GM19328 (cell line): ENCODE data around the gene RHOG.

Experiments used
- ATAC-seq: cut with Tn5 transposase; IDR thresholded peaks from one replicate; pipeline ENCODE4 v1.9.1; 2021; ENCODE audit warnings: mild to moderate bottlenecking, moderate library complexity; ENCODE audit not compliant: unreplicated experiment

The RHOG gene

DNA sequence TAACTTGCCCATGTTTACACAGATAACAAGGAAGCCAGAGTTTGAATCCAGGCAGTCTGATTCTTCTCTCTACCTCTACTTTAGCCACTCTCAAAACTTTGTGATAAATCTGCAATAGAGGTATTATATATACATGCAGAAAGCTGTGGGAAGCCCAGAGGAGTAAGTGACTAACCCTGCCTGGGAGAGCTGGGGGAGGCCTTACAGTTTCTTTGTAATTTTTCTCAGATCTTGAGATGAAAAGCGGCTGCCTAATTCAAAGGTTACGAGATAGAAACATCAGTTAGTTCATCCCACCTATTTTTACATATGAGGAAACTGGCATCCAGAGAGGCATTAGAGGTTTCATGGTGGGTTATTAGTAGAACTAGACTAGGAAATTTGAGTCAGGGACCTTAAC, 19.6 kb upstream of the RHOG start:
- no peak for ATAC-seq

DNA sequence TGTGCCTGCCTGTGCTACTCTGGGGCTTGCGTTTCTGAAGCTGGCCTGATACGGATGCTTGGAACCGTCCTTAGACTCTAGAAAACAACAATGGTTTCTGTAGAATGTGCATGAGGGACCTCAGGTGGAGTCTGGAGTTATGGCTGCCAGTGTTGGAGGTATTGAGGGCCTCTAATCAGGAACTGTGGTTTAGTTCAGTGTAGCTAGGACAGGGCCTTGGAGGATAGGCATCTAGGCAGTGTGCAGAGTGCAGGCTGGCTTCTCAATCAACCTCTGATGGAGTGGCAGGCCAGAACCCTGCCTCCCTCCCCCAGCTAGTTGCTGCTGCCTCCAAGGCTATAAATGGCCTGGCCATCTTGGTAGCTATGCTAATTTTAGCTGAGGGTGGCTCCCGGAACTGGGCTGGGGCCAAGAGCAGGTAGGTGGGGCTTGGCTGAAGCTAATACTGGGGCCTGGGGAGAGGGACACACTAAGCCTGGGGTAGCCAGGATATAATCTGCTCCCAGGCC, 18.7 kb upstream of the RHOG start:
- peak; percentile 34 for ATAC-seq

DNA sequence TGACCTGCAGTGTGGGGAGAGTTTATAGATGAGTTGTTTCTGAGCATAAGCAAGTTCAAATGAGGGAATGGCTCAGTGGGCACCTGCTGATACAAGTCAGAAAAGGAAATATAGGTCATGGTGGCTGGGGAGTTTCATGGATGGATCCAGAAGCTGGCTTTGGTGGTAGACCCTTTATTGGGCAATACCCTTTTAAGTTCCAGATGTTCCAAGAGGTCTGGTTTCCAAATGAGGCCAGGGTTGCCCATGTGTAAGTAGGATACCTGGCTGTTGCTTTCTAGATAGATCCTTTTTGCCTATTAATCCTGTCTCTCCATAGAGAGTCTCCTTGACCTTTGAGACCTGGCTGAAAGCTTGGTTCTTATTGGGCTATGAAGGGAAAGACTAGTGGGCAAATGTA, 16.9 kb upstream of the RHOG start:
- no peak for ATAC-seq

DNA sequence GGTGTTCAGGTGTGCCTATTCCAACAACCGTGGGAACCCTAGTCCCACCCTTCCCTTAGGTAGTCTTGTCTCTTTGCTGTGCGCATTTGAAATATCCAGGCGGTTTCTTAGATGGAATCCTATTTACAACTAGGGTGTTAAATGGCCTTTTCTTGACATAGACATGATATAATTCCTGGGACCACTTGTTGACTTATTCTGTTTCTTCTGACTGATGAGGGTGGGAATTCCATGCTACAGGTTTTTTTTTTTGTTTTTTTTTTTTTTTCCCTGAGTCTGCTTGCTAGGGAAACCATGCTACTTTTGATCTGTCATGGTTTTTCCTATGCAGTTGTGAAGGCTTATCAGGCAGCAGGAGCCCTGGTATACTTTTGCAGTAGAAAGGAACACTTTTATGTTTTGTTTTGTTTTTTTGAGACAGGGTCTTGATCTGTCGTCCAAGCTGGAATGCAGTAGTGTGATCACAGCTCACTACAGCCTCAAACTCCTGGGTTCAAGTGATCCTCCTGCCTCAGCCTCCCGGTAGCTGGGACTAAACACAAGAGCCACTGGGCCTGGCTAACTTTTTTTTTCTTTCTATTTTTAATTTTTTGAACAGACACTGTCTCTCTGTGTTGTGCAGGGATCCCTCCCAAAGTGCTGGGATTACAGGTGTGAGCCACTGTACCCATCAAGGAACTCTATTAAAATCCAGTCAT, 16.2 kb upstream of the RHOG start:
- no peak for ATAC-seq

DNA sequence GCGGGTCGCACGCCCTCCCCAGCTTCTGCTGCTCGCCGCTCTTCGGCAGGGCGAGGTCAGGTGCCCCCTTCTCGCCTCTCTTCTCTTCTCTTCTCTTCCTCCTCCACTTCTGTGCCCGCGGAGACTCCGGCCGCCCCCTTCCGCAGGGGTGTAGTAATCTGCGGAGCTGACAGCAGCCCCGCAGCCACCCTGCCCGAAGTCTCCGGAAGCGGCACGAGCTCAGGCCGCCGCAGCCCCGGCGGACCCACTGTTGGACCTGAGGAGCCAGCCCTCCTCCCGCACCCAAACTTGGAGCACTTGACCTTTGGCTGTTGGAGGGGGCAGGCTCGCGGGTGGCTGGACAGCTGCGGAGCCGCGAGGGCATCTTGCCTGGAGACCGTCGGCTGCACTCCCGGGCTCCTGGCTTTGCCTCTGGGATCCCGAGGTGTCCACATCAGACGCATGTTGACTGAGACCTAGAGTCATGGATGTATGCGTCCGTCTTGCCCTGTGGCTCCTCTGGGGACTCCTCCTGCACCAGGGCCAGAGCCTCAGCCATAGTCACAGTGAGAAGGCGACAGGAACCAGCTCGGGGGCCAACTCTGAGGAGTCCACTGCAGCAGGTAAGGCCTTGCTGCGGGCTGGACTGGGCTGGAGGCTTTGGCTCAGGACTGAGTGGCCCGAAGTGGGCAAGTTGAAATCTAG, 15.2 kb upstream of the RHOG start:
- ATAC-seq = peak; percentile 18

DNA sequence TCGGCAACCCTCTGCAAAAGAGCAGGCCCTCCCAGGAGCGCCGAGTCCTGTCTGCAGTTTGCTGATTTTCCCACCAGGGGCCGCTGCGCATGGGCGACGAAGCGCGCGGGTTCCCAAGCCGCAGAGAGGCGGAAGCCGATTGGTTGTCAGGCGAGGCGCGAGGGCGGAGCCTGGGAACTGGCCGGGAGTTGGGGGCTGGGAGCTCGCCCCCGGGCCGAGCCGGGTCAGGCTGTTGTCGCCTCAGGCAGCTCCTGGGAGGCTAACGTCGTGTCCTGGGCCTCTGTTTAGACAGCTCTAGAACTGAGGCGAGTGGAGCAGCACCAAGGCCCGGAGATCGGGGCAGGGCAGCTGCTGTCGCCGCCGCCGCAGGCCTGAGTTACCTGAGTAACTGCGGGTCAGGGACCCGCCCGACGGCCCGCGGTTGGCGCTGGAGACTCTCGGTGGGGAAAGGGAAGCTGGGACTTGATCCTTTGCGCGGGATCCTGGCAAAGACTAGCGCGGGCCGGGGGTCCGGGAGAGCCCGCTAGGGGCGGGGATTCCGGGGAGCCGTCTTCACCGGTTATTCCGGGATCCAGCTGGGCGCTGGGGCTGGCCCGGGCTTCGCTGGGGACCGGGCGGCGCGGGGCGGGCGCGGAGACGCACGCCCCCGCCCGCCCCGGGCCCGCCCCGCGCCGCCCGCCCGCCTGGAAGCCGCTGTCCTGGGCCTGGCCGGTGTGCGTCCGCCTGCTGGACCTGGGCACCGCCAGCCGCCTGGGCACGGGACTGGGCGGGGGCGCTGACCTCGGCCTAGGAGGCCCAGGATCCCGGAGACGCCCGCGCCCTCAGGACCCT, 14.4 kb upstream of the RHOG start, which contains the start of gene STIM1:
TSS of gene STIM1 (plus strand) at position 688 of the 831 bp plus-strand sequence. CDS start 607 bp downstream, outside the sequence.
- peak; percentile 62 for ATAC-seq

DNA sequence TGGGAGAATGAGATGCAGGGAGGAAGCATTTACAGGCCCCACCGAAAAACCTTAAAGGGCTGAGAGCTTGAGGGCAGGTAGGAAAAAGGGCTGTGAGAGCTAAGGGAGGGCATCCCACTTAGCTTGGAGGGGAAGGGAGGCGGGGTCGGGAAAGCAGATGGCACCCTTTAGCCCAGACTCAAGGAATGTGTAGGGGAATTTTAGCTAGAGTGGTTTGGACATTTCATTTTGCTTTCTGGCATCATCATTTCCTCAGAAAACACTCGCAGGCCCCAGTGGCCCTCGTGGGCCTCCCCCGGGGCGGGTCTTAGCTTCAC, 13.9 kb upstream of the RHOG start:
- ATAC-seq = no peak

DNA sequence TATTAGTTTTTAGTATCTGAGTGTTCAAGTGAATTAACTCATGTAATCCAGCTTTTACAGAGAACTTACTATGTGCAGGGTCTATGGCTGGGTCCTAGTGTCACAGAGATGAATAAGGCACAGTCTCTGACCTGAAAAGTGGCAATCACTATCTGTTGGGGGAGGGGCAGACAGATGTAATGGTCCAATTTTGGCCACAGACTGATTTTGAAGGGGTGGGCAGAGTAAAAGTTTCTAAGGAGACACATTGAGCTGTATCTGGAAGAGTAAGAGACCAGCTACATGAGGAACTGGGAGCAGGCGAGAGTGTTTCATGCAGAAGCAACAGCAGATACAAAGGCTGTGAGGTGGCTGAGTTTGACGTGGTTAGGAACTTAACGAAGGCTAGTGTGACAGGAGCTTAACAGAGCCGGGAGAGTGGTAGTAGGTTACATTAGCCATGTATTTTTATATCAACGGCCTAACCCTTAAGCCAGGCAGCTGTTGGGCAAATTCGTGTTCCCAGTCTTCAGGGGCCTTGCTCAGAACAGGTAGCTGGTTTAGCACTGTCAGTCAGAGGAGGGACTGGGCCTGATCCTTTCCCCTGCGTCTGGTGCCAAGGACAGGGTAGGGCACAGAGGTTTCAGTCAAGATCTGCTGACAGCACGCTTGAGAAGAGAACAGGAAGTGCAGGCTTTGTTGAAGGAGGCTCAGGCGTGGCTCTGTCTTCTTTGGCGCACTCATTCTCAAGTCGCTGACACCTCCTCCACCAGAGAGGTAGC, 13.3 kb upstream of the RHOG start:
- no peak for ATAC-seq

DNA sequence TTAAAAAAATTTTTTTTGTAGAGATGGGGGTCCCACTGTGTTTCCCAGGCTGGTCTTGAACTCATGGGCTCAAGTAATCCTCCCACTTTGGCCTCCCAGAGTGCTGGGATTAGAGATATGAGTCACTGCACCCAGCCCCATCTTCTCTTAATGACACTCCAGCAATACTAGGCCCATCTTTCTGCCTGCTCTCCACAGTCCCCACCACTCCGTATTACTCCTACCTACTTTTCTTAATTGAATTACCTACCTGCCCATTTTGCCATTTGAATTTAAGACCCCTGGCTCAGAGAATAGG, 12.7 kb upstream of the RHOG start:
- no peak for ATAC-seq

DNA sequence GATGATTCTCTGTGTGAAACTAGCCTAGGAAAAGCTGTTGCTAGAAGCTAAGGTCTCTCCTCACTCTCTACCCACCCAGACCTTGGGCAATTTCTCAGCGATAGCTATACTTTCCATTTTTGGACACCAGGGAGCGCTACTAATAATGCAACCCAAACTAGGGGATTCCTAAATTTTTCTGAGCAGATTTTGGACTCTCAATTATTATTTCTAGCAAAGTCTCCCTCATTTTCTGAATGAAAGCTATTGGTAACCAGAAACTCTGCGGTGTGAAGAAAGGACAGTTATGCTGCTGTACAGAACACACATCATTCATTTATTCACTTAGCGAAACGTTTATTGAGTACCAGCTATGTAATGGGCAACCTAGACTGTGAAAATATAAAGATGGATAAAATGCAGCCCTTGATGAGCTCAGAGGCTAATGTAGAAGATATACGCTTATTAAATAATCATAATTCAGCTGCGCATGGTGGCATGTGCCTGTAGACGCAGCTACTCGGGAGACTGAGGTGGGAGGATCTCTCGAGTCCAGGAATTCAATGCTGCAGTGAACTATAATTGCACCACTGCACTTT, 8.6 kb upstream of the RHOG start:
- no peak for ATAC-seq

DNA sequence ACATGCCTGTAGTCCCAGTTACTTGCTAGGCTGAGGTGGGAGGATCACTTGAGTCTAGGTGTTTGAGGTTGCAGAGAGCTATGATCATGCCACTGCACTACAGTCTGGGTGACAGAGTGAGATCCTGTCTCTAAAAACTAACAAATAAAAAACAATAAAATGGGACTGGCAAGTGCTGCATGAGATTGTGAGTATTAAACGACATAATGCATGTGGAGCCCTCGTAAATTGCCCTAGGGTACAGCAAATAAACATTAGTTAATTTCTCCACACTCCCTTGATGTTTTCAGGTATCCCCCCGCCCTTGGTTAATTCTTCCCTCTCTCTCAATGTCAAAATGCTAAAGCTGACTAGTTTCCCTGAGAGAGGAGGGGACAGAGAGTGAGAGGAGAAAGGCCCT, 4.9 kb upstream of the RHOG start:
- no peak for ATAC-seq

DNA sequence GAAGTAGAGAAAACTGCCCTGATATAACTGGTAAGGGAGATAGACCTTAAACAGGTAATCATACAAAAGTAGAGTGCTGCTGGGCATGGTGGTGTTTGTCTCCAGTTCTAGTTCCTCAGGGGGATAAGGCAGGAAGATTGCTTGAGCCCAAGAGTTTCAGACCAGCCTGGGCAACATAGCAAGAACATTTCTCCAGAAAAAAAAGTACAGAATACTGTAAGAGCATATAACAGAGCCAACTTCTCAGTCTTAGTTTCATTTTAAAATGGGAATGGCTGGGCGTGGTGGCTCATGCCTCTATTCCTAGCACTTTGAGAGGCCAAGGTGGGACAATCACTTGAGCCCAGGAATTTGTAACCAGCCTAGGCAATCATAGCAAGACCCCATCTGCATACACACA, 4.5 kb upstream of the RHOG start:
- ATAC-seq = no peak

DNA sequence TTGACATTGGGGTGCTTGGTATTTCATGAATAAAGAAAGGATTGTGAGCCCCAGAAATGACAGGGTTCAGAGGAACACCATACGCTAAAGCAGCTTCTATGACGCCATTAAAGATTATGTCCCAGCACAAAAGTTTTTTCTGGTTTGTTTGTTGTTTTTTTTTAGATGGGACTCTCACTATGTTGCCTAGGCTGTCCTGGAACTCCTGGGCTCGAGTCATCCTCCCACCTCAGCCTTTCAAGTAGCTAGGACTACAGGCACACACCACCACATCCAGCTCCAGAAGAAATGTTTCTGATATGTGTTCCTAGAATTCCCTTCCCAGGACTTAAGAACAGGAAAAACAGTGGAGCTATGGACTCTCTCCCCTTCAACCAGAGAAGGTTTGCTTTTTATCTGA, 2.6 kb upstream of the RHOG start:
- no peak for ATAC-seq

DNA sequence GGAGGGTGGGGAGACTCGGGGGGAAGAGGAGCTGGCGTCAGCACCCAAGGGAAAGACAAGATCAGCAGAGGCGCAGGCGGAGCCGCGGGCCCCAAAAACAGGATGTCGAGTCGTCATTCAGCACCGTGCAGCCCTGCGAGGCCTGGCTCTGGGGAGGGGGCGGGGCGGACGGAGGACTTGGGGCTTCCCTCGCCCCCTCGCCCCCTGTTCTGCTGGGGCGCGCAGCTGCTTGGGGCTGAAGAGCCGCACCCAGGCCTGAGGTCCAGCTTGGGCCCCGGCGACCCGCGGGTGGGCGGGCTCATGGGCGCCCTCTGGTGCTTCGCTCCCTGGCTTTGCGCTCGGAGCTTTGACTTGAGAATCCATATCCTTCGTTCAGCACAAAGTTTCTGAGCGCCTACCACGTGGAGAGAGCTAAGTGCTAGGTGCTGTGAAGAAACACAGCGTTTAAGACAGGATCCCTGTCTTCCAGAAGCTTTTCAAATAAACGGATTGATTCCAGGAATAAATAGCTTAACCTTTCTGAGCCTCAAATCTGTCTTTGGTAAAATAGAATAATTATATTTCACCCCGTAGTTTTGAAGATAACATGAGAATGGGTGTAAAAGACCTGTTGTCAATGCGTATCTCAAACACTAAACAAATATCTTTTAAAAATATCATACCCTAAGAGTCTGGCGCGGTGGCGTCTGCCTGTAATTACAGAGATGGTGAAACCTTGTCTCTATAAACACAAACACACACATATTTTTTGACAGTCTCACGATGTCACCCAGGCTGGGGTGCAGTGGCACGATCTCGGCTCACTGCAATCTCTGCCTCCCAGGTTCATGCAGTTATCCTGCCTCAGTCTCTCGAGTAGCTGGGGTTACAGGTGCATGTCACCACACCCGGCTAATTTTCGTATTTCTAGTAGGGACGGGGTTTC, 929 bp upstream of the RHOG start:
- peak; percentile 47 for ATAC-seq

DNA sequence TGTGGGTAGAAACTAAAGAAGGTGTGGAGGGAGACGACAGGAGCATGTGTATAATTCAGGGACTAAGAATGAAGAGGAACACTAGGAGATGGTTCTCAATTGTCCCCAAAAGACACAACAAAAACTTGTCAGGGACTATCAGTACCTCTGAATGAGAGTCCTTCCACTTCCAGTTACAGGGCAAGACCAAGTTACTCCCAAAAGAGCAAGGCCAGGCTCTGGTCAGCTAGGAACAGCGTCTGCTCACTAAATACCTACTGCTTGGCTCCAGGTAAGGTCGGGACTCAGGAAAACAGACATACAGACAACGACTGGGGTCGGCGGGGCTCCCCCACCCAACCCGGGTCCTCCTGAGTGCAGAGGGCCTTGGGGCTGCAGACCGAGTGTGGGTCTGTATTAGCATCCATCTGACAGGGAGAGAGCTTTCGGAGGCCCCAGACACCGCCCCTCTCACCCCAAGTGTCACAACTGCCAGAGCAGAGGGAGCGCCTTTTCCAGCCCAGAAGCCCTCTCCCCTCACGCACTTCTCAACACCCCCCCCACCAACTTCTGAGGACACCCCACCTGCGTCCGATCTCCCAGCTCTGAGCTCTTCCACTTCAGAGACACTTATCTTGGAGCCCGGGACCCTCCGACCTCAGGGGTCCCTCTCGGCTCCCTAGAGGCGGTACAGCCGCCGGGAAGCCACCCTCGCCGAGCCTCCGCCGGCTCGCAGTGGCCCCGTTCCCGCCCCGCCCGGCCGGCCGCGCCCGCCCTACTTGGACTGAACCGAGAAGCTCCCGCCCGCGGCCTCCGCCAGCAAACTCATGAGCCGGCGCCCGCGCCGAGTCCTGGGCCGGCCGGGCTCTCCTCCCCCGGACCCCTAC, 522 bp downstream of the RHOG start:
- ATAC-seq = peak; percentile 14

DNA sequence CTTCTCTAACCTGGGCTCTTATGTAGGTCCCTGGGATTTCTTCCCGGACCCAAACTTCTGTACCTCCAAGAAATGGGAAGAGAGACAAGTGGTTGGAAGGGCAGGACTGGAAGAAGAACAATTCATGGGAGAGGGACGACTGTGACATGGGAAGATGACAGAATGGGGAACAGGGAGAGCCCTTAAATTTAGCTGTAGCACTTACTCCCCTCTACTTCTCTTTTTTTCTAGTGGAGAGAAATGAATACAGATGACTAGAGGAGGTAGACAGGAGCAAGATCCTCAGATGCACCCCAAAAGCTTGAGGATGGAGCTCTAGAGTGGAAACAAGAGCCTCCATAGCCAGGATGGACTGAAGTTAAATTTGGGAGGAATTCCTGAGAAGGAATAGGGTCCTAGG, 2.3 kb downstream of the RHOG start:
- ATAC-seq = no peak

DNA sequence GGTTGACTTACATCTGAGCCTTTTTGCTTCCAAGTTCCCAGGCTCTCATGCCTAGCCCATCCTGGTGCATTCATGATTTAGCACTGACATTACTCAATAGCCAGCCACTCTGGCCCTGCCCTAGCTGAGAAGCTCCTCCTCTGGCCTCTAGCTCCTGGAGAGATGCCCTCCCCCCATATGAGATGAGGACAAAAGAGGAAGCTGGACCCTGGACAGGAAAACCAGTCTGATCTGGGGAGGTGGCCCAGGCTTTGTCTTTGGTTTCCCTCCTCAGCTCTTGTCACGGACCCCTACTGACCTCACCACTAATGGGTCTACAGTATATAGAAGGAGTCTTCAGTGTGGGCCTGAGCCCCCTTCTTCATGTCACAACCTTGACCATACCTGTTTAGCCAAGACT, 3.0 kb downstream of the RHOG start:
- no peak for ATAC-seq

DNA sequence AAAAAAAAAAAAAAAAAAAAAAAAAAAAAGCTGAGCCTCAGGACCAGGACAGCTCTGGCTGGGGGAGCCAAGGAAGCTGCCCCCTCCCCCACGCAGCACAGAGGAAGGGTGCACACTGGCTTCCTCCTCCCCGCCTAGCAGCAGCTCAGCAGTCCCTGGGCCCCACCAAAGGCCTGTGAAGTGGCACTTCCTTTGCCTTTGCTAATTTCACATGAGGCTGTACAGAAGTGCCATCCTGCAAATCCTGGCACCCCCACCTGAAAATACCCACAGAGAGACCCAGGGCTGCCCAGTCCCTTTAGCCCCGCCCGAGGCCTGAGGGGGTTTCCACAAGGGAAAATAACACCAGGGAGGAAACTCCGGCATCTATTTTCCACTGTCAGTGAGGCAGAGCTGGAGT, 3.9 kb downstream of the RHOG start:
- ATAC-seq = no peak

DNA sequence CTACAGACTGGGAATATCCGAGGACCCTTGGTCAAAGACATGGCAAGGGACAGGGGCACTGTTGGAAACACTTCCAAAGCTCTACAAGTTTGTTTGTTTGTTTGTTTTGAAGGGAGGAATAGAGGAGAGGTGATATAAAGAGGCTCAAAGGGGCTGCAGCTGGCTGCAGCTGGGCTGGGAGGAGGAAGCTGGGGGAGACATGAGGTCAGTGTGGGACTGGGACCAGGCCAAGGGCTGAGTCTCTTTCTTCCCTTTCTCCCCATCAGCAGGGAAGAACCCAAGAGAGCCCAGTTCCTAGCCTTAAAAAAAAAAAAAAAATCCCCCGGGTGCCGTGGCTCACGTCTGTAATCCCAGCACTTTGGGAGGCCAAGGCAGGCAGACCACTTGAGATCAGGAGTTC, 5.0 kb downstream of the RHOG start:
- ATAC-seq = no peak
